Fibroblast of gingiva (primary cell): ENCODE results near the gene PLCB4.

ENCODE experiments used
- DNase-seq: peaks from one replicate; pipeline ENCODE4 v3.0.0-alpha.2; 2011; ENCODE audit warnings: low read depth

The PLCB4 gene

DNA sequence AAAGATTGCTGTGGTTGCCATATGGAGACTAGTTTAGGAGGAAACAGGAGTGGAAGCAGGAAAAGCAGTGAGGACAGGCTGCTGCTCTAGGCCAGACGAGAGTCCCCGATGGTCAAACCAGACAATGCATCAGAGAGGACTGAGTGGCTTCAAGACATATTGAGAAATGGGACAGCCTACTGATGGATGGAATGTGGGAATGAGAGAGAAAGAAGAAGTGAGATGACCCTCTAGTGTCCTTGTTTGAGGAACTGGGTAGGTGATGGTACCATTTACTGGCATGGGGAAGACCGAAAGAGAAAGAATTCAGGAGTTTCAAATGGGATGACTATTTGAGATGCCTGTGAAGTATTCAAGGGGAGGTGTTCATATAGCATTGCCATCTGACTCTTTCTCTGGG lies 333.7 kb downstream of the PLCB4 start:
- no peak for DNase-seq

DNA sequence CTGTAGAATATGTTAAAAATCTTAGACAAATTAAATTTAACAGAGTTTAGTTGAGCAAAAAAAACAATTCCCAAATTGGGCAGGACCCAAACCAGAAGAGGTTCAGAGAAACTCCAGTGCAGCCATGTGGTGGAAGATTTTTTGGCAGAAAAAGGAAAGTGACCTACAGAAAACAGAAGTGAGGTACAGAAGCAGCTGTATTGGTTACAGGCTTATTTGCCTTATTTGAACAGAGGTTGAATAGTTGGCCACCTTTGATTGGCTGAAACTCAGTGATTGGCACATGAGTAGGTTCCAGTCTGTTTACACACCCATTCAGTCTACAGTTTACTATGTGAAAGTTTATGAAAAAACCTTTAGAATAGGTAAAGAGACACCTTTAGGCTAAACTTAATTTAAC lies 334.6 kb downstream of the PLCB4 start:
- DNase-seq: no peak

DNA sequence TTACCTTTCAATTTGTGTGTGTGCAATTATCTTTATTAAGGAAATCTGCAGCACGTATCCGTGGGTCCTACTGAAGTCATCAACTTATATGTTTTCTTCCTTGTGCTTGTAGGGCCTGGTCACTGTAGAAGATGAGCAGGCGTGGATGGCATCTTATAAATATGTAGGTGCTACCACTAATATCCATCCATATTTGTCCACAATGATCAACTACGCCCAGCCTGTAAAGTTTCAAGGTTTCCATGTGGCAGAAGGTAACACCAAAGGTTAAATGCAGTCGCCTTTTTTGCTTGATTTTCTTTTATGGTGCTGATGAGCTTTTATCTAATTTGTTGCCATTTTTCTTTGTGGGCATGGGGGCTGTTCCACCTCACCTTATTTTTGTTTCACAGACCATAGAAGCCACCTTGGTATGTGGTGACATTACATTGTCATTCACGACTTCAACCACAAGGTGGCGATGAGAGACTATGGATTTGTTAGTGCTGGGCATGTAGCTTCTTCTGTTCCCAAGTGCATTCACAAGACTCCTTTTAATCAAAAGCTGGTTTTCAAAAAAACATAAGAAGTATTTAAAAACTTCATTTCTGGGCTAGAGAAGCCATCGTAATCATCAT lies 339.0 kb downstream of the PLCB4 start:
- peak; percentile 72 for DNase-seq

DNA sequence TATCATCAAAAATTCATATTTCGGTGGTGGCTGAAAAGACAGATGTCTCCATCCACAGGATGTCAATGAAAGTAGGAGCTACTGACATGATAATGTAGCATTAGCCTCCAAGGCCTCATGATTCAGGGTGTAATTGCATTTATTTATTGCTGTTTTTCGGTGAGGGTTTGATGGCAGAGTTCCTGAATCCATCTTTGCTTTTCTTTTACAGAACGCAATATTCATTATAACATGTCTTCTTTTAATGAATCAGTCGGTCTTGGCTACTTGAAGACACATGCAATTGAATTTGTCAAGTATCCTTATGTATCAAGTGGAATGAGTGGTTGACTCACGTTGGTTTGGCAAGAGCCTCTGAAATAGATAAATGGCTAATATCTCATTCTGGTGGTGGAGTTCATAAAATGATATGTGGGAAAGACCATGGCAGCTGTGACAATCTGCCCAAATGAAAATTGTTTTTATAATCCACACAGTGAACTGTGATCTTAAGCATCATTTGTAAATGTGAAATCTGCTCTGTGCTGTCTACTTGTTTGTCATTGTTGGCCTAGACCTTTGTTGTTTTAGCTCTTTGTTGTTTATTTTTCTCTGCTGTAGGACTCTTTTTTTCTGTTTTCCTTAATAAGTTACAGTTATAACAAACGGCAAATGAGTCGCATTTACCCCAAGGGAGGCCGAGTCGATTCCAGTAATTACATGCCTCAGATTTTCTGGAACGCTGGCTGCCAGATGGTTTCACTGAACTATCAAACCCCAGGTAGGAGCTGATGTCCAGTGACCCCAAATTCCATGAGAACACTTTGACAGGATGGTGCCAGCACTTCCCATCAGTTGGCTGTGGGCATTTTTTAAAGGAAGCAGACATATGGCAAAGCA lies 339.8 kb downstream of the PLCB4 start:
- peak; percentile 70 for DNase-seq

DNA sequence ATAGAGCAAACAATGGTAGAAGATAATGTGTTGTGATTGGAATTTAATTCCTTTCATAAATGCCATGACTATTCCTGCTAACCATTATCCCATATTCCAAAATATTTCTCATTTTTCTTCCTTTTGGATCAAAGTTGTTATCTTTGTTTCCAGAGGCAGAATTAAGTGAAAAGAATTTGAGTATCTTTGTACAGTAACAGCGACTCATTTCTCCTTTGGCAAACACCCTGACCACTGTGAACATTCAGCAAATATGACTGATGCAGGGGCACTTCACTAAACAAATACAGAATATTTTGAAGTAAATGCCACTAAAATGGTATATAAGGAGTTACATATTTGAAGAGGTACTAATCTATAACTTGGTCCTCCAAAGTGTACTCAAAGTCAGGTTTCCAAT lies 340.5 kb downstream of the PLCB4 start:
- DNase-seq: no peak

DNA sequence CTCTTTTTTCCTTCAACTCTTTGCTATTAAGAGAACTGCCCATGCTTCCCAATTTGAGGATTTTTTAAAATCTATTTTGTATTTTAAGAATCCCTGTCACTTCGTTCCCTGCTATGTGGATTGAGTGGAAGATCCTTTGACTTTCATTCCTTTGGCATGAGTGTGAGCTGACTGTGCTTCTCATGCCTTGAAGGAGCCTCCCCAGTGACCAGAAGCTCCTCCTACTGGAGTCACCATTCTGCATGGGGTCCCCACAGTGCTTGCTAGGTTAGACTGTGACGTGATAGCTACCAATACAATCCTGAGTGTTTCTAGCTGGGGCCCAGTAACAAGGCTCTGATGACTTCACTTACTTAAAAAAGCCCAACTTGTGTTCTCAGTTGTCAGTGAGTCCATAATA lies 341.1 kb downstream of the PLCB4 start:
- peak; percentile 50 for DNase-seq

DNA sequence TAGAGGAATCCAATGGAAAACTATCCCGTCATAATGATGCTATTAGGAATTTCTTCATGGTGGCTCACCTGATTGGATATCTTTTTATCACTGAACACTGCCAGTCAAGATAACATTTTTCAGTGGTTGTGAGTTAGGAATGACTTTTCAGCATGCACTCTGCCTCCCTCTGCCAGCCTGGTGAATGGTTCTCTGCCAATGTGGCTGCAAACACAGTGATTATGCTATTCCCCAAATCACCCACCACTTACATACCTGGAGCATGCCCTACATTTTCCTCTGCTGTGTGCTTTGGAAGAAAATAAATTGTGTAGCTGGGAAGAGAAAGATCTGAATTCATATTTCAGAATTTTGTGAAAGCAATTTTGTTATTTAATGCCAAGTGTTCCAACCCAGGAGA lies 342.9 kb downstream of the PLCB4 start:
- DNase-seq: no peak

DNA sequence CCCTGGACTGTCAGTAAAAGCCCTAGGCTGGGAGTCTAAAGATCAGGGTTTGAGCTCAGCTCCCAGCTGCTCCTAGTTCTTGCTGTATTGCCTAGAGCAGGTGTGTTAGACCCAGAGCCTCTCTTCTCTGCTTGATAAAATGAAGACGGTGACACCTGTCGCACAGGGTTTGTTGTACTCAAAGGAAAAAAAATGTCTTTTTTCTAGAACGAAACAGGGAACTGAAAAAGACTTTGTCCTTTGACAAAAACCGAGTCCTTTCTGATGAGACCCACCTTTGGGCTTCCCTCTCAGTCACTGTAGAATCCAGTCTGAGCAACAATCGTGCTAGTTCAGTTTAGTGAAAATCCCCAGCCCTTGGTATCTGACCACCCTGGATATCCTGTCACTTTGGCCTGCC lies 343.4 kb downstream of the PLCB4 start:
- no peak for DNase-seq

DNA sequence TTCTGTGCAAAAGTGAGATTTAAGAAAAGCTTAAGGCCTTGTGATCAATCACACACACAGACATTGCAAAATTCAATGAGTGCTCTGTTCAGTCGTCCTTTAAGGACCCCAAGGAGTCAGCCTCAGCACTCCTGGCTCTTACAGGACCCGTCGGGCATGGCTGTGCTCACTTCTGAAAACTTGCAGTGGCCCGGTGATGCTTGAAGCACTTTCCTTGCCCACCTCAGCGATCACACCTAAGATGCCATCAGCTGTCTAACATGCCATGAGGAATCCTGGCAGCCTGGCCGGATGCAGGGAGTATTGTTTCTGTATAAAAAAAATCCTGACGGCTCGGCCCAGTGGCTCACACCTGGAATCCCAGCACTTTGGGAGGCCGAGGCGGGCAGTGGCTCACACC lies 344.1 kb downstream of the PLCB4 start:
- no peak for DNase-seq

DNA sequence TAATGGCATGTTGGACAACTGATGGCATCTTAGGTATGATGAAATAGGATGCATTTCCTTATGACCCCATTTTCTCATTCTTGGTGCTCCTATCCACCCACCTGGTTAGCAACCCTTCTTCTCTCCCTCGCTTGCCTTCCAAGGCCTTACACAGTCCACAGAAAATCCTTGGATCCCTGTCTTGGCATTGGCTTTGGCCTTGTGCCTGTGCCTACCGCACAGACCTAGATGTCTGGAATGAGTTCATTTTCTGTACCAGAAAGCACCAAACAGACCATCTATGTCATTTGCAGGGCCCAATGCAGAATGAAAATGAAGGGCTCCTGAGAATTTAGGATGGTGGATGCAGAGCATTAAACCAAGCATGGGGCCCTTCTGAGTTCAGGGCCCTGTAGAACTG lies 346.5 kb downstream of the PLCB4 start:
- DNase-seq: no peak

DNA sequence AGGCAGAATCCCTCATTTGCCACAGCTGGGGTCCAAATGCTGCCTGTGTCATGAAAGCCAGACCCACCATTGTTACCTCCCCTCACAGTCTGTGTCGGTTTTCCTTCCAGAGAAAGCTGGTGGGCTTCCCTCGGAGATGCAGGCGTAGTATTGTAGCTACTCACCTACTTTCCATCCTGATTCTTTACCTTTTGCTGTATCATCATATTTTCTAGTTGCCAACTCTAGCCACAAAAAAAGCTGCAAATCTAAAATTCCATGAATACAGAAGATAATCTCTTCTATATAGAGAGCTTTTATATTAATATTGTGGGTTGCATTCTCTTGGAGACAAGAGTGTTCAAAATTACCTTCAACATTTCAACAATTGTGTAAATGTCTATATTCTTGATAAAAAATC lies 347.5 kb downstream of the PLCB4 start:
- no peak for DNase-seq

DNA sequence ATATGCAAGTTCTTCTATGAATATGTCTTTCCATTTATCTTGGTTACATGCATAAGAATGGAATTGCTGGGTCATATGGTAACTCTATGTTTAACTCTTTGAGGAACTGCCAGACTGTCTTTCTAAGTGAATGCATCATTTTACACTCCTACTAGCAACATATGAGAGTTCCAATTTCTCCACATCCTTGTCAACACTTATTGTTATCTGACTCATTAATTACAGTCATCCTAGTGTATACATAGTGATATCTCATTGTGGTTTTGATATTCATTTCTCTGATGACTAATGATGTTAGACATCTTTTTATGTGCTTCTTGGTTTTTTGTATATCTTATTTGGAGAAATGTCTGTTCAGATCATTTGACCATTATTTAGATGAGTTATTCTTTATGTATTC lies 348.8 kb downstream of the PLCB4 start:
- no peak for DNase-seq

DNA sequence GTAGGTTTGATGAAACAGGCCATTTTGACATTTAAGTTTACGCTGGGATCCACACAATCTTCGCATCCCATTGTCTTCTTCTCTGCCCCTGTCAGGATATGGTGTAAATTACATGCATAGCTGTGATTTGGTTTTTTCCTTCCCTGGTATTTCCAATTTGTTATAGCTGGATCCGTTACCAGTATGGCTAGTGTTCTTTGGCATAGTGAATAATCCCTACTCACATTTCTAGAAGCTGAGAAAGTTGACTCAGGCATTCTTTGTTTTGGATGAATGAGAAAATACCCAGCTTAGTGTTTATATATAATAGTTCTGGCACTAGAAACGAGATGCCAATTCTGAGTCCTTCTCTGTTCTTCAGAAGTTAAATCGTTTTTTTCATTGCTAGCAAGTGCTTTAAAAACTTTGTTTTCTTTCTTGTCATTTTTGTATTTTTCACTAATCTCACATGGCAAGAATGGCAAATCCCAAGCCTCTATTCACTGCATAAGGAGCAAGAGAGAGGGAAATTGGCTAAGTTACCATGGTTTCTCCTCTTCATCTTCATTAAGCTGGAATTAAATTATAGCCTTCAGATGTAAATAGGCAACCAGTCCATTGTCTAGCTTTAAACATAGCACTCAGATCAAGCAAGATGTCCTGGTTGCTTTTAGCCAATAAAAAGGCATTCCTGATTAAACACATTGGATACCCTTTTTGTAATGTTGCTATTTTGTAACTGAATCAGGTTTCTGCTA lies 353.6 kb downstream of the PLCB4 start:
- DNase-seq: peak; percentile 75

DNA sequence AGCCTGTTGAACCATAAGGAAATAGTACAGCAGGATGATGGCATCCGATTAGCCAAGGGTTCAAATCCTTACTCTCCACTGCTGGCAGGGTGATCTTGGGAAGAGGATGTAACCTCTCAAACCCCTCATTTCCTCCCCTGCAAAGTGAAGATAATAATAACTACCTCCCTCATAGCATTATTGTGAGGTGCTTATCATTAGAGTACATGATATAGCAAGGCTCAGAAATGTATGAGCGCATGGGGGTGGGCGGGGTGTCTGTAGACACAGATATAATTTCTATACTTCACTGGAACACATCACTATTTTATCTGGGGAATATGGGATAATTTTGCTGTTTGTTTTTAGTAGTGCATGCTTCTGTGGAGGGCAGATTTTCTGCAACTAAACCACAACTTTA lies 355.7 kb downstream of the PLCB4 start:
- DNase-seq: no peak

DNA sequence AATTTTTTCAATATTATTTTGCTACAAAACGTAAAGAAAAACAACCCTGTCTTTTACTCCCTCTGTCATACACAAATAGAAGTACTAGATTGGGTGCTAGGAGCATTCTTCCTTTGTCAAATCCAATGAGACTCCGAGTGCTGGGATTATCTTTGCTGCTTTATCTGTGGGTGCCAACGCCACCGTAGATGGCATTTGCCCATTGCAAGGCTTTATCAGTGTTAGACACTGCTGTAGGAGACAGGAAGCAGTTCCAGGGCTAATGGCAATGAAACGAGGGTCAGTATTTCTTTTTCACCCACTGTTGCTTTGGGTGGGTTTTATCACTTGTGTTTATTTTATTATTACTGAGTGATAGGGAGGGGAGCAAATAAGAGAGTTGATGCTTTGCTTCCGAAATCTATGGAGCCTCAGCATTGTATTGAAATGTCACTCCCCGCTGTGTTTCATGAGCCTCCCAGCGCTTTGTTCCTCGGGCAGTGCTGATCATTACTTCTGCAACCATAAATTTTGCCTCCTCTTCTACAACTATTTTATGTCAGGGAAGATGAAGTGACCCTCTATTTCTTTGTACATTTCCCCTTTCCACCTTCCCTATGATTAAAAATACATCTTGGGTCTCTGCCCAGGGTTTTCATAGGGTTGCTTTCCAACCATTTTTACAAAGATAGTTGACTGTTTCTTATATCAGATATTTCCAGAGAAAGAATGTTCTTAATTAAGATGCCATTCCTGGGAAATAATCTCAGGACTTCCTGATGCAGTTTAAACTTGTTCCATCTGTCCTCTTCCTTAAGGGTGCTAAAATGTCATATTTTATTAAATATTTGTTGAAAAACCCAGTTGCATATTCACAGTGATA lies 358.8 kb downstream of the PLCB4 start:
- peak; percentile 28 for DNase-seq

DNA sequence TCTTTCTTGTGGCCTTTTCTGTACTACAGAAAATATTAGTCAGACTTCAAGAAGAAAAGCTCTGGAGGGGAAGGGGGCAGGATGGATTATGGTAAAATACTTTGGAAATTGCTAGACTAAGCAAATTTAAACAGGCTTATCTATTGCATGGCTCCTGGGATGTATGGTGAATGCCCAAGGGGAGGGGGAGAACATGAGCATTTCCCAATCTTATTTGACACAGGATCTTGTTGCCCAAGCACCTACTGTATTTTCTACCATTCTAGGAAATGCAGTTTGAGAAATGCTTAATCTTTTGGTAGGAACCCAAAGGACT lies 359.4 kb downstream of the PLCB4 start:
- DNase-seq: peak; percentile 26

DNA sequence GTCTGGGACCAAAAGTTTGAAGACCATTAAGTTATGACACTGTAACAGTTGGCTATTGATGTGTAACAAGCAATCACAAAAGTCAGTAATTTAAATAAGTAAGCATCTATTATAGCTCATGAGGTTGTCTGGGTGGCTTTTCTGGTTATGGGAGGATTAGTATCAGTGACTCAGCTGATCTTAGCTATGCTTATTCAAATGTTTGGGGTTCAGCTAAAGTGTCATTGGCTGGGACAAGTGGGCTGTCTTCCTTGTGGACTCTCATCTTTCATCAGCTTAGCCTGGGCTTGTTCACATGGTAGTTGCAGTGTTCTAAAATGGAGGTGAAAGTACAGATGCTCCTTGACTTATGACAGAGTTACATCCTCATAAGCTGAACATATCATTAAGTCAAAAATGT lies 370.9 kb downstream of the PLCB4 start:
- no peak for DNase-seq

DNA sequence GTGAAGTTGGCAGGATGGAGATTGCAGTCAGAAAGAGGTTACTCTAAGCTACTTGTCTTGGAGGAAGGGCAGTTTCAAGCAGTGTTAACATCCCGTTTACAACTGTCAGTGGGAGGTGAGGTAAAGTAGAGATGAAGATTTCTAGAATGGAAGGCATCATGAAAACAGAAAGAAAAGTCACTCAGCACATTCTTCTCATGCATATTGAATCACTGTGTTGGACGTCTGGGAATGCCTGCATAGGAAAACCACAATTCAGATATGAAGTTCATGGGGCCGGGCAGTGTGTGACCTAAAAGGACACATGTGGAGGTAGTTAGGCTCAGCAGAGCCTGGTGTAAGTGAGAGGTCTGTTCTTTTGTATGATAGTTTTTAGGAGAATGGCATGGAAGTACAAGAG lies 372.0 kb downstream of the PLCB4 start:
- no peak for DNase-seq

DNA sequence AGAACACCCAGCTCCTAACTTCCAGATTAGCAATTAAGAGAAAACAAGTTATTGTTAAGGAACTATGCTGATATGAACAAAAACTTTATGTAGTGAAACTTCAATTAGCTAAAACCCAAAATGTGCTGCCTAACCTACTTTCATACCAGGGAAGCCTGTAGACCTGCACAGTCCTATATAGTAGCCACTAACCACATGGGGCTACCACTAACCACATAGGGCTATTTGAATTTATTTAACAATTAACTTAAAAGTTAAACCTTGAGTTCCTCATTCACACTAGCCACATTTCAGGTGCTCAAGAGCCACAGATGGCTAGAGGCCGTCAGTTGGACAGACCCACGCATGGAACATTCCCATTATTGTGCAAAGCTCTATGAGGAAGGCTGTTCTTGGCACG lies 373.1 kb downstream of the PLCB4 start:
- no peak for DNase-seq

DNA sequence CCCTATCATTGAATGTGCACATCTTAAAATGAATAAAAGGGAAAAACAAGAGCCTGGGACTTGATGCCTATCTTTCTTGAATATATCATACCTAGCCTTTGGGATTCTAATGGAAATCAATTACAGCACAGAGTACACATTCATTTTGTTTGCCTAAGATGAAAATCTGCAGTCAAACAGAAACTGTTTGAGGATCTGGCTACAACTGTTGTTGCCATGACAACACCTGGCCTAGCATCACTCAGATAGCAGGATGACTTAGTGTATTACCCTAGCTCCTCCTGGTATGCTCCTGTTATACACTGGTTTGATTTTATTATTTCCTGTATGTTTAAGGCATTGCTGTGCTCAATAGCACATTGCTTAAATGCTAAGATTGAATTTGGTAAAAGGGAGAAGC lies 374.0 kb downstream of the PLCB4 start:
- no peak for DNase-seq

DNA sequence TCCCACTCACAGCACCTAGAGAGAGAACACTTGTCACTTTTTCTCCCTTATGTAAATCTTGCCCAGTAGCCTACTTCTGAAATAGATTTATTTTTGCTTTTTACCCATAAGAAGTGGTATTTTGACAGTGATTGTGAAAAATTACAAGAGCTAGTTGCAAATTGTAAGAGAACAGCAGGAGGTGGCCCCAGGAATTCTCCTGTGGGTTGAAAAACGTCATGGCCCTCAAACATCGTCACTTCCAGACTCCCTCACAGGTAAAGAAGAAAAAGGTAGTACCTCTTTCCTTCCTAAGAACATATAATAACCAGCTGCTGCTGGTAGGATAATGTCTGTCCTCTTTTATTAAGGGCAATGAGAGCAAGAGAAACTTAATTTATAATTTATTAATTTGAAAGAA lies 376.0 kb downstream of the PLCB4 start:
- DNase-seq: no peak

DNA sequence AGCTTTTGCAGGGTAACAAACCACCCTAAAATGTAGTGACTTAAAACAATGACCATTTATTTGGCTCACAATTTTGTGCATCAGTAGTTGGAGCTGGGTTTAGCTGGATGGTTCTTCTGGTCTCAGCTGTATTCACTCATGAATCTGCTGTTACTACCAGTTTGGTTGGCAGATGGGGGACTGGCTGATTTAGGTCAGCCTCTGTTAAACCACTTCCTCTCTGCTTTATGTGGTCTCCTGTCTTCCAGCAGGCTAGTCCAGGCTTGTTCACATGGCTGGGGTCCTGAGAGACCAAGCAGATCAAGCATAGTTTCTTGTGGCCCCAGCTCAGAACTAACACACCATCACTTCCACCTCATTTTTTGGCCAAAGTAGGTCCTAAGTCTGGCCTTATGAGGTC lies 378.3 kb downstream of the PLCB4 start:
- no peak for DNase-seq
